ENCODE results near the gene CDK17. TPM values are rescaled to one million over a fixed set of nuclear protein-coding genes. Genes with fewer than 3 reads are reported as not detected.

Gene CDK17
- total and polyA plus RNA-seq, 10 donors = 12.9 to 108 (median 66.4) TPM

DNA sequence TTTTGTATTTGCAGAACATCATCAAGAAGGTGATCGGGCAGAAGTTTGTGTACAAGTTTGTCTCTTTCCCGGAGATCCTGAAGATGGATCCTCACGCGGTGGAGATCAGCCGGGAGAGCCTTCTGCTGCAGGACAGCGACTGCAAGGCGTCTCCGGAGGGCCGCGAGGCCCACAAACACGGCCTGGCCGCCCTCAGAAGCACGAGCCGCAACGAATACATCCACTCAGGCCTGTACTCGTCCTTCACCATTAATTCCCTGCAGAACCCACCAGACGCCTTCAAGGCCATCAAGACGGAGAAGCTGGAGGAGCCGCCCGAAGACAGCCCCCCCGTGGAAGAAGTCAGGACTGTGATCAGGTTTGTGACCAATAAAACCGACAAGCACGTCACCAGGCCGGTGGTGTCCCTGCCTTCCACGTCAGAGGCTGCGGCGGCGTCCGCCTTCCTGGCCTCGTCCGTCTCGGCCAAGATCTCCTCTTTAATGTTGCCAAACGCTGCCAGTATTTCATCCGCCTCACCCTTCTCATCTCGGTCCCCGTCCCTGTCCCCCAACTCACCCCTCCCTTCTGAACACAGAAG lies 153.2 kb downstream of the CDK17 start:
- Histone ChIP-seq H3K27me3 (replicated peaks in 1 of 7) (no peaks in the 10 kb centered on the region), H3K4me3 (no peak overlapping the region), H3K4me1 (peaks cover 0 to 72% (median 26%) of the 10 kb centered on the region in 6 donors), H3K36me3 (peaks cover 5 to 75% (median 32%) of the 10 kb centered on the region in 6 donors), H3K27ac (no peak overlapping the region), H3K9me3 (no peaks in the 10 kb centered on the region)
- TF ChIP-seq POLR2A (IDR thresholded peaks at IDR 0.05) (no peak), POLR2AphosphoS5 (IDR thresholded peaks at IDR 0.05) (peak in 1 of 3 donors; percentile 61), CTCF (IDR thresholded peaks at IDR 0.05 in 8 of 11, conservative IDR thresholded peaks at IDR 0.05 in 3 of 11) (no peak)
- no peak for DNase-seq
- 94 to 96% (median 95%) methylated on average over 36 of the region's 36 CpGs for WGBS, 5 donors
- intact Hi-C loops (cut with DNase I; ENCODE audit: low total_unique reads) = no loop called here

DNA sequence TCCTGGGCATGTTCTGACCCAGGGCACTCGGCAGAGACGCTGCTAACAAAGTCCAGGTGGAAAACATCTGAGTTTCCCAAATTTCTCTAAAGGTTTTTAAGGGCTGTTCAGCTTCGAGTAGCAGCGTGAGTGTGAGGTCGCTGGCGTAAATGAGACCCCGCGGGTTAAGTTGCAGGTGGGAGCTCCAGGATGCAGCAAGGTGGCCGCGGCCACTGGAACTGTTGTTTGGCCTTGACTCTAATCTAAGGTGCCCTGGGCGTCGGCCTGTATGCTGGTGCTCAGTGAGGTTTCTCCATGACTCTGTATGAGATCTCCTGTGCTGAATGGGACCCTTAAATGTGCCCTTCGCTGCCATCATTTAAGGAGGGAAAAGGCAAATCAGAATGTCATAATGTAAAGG lies 155.4 kb downstream of the CDK17 start:
- Histone ChIP-seq H3K9me3 (no peaks in the 10 kb centered on the region), H3K27me3 (replicated peaks in 1 of 7) (no peaks in the 10 kb centered on the region), H3K27ac (peak overlapping the region in 4 of 8 donors; percentile 5 to 48 (median 21)), H3K4me1 (peaks cover 0 to 75% (median 41%) of the 10 kb centered on the region in 6 donors), H3K36me3 (peaks cover 5 to 60% (median 23%) of the 10 kb centered on the region in 6 donors), H3K4me3 (no peak overlapping the region)
- intact Hi-C loops (cut with DNase I; ENCODE audit: low total_unique reads) = no loop called here
- 73 to 88% (median 83%) methylated on average over 13 of the region's 13 CpGs for WGBS, 5 donors
- TF ChIP-seq POLR2AphosphoS5 (IDR thresholded peaks at IDR 0.05) (peak in 1 of 3 donors; percentile 23), POLR2A (IDR thresholded peaks at IDR 0.05) (no peak), CTCF (IDR thresholded peaks at IDR 0.05 in 8 of 11, conservative IDR thresholded peaks at IDR 0.05 in 3 of 11) (no peak)
- DNase-seq = peak; percentile 51

DNA sequence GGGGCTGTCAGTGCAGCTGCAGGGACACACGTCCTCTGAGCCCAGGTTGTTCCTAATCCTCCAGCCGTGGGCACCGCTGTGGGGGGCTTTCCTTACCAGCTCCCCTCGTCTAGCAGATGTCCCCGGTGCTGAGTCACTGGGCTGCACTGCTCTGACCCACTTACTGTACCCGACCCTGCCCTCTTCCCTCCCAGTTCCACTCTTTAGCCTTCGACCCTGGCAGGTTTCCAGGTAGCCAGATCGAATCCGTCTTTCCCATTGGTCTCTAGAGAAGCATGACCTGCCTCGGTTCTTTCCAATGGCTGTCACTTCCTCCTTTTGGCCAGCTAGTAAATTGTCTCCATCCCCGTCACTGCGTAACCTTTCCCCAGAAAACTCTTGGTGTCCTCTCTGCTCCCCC lies 157.6 kb downstream of the CDK17 start:
- no peaks in the 10 kb centered on the region for H3K9me3 ChIP-seq
- 52 to 69% (median 61%) methylated on average over 11 to 12 of the region's 12 CpGs for WGBS, 5 donors
- intact Hi-C loops (cut with DNase I; ENCODE audit: low total_unique reads) = no loop called here

More for the DNA sequence above, 157.6 kb downstream of the CDK17 start:
- Histone ChIP-seq H3K4me1 (peaks cover 5 to 78% (median 52%) of the 10 kb centered on the region in 6 donors), H3K4me3 (no peak overlapping the region), H3K36me3 (peaks cover 3 to 43% (median 12%) of the 10 kb centered on the region in 6 donors), H3K27me3 (replicated peaks in 1 of 7) (no peaks in the 10 kb centered on the region), H3K27ac (peak overlapping the region in 7 of 8 donors; percentile 3 to 80 (median 65))
- TF ChIP-seq CTCF (IDR thresholded peaks at IDR 0.05 in 8 of 11, conservative IDR thresholded peaks at IDR 0.05 in 3 of 11) (no peak), POLR2A (IDR thresholded peaks at IDR 0.05) (no peak), POLR2AphosphoS5 (IDR thresholded peaks at IDR 0.05) (peak; percentile 24 to 52 (median 38))
- DNase-seq = peak; percentile 67
